ENCODE measurements around the gene SAFB. TPM values are rescaled to one million over a fixed set of nuclear protein-coding genes. Genes with fewer than 3 reads are reported as not detected.
A peak's percentile ranks its signal among the peaks of the same experiment; 100 is the strongest.

SAFB gene
- total RNA-seq, 2 donors from 2014 or later, result 126 to 190 TPM

DNA sequence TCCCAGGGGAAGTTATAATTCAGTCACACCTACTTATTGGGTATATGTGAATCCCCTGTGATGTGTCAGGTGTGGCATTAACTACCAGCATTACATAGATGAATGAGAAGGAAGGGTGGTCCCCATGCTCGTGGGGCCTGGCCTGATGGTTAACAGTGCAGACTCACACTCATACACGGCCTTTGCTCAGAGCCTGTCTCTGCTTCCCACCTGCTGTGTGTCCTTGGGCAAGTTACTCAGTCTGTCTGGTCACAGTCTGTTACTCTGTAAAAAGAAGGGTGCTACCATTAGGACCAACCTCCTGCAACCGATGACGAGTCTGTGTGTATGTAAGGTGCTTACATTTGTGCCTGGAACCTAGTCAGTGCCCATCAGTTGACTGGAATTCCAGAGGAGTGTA lies 23.8 kb downstream of the SAFB start:
- H3K27me3 Mint-ChIP-seq, result no peaks in the 10 kb centered on the region
- no peak overlapping the region for H3K4me3 Mint-ChIP-seq
- no peak for DNase-seq (ENCODE audit: low spot score)
- H3K9me3 Mint-ChIP-seq, result no peaks in the 10 kb centered on the region
- H3K27ac Mint-ChIP-seq, result peak overlapping the region in 1 of 2 donors; percentile 53
- ATAC-seq, result no peak
- peaks cover 51% of the 10 kb centered on the region for H3K36me3 Mint-ChIP-seq
- peaks cover 14 to 30% of the 10 kb centered on the region in 2 donors for H3K4me1 Mint-ChIP-seq (ENCODE audit: low read depth in 2 of 2)

GRCh38 chr19:5648464-5648863 lies 25.6 kb downstream of the SAFB start:
- no peak for DNase-seq (ENCODE audit: low spot score)
- Mint-ChIP-seq H3K9me3 (no peaks in the 10 kb centered on the region), H3K36me3 (peaks cover 45% of the 10 kb centered on the region), H3K27me3 (no peaks in the 10 kb centered on the region), H3K4me3 (no peak overlapping the region), H3K27ac (peak overlapping the region in 1 of 2 donors; percentile 29), H3K4me1 (ENCODE audit: low read depth in 2 of 2) (peaks cover 8 to 26% of the 10 kb centered on the region in 2 donors)
- no peak for ATAC-seq

- no peak for ATAC-seq
- H3K36me3 Mint-ChIP-seq, result peaks cover 33% of the 10 kb centered on the region
These were observed 28.5 kb downstream of the SAFB start for GRCh38 chr19:5651361-5651760.

GRCh38 chr19:5652261-5652660 lies 29.4 kb downstream of the SAFB start:
- peaks cover 24% of the 10 kb centered on the region for H3K36me3 Mint-ChIP-seq
- no peak overlapping the region for H3K27ac Mint-ChIP-seq
- ATAC-seq (no peak), DNase-seq (ENCODE audit: low spot score) (no peak)
- H3K4me3 Mint-ChIP-seq, result no peak overlapping the region
- H3K9me3 Mint-ChIP-seq, result no peaks in the 10 kb centered on the region
- no peaks in the 10 kb centered on the region for H3K27me3 Mint-ChIP-seq
- H3K4me1 Mint-ChIP-seq (ENCODE audit: low read depth in 2 of 2), result peaks cover 0 to 3% of the 10 kb centered on the region in 2 donors

More at GRCh38 chr19:5651361-5651760, 28.5 kb downstream of the SAFB start:
- Mint-ChIP-seq H3K9me3 (no peaks in the 10 kb centered on the region), H3K27me3 (no peaks in the 10 kb centered on the region), H3K27ac (no peak overlapping the region), H3K4me1 (ENCODE audit: low read depth in 2 of 2) (peaks cover 0 to 12% of the 10 kb centered on the region in 2 donors), H3K4me3 (no peak overlapping the region)
- no peak for DNase-seq (ENCODE audit: low spot score)

DNA sequence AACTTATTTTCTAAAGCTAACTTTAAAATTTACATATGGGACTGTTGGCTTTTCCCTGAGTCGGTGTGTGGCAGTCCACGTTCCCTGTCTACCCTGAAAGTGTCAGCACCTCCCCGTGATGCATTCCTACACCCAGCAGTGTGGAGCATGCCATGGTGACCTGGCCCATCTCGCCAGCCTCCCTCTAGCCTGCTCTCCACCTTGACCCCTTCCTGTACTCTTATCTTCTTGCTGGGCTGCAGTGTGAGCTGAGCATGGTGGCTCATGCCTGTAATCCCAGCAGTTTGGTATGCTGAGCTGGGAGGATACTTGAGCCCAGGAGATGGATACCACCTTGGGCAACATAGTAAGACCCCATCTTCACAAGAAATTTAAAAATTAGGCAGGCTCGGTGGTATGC lies 32.0 kb downstream of the SAFB start:
- H3K4me3 Mint-ChIP-seq, result no peak overlapping the region
- H3K27ac Mint-ChIP-seq, result no peak overlapping the region
- H3K4me1 Mint-ChIP-seq (ENCODE audit: low read depth in 2 of 2), result no peaks in the 10 kb centered on the region
- no peaks in the 10 kb centered on the region for H3K9me3 Mint-ChIP-seq
- DNase-seq (ENCODE audit: low spot score) (no peak), ATAC-seq (no peak)
- peaks cover 18% of the 10 kb centered on the region for H3K36me3 Mint-ChIP-seq
- H3K27me3 Mint-ChIP-seq, result no peaks in the 10 kb centered on the region

DNA sequence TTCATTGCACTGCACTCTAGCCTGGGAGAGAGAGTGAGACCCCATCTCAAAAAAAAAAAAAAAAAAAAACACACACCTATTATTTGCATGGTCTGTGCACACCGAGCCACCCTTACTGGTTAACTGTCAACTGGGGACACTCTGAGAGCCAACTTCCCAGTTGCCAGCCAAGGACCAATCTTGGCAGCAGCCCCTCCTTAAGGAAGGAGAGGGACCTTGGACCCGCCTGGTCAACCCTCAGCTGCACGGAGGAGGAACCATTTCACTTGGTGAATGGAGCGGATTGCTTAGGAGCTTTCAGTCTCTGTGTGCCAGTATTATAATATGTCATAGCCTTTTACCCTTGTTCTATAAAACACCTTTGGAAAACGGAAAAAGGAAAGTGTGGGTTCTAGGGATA lies 32.5 kb downstream of the SAFB start:
- DNase-seq (ENCODE audit: low spot score) (no peak), ATAC-seq (no peak)
- no peak overlapping the region for H3K27ac Mint-ChIP-seq
- no peak overlapping the region for H3K4me3 Mint-ChIP-seq
- H3K9me3 Mint-ChIP-seq, result no peaks in the 10 kb centered on the region
- H3K36me3 Mint-ChIP-seq, result peaks cover 15% of the 10 kb centered on the region
- H3K4me1 Mint-ChIP-seq (ENCODE audit: low read depth in 2 of 2), result no peaks in the 10 kb centered on the region
- no peaks in the 10 kb centered on the region for H3K27me3 Mint-ChIP-seq

GRCh38 chr19:5661483-5661882 lies 38.6 kb downstream of the SAFB start:
- no peak overlapping the region for H3K27ac Mint-ChIP-seq
- H3K36me3 Mint-ChIP-seq, result peaks cover 10% of the 10 kb centered on the region

DNA sequence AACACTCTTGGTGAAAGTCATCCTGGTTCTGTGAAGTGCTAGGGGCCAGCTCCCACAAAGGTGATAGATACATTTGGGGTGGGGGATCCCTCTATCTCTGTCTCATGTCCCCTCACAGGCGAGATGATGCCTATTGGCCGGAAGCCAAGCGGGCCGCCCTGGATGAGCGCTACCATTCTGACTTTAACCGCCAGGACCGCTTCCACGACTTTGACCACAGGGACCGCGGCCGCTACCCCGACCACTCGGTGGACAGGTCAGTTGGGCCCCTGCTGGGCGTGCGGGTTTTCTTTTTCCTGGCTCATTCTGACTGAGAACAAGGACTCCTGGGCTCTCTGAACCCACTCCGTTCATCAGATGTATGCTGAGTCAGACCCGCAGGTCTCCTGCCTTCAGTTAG lies 41.0 kb downstream of the SAFB start:
- peaks cover 5% of the 10 kb centered on the region for H3K36me3 Mint-ChIP-seq

More at GRCh38 chr19:5661483-5661882, 38.6 kb downstream of the SAFB start:
- no peak overlapping the region for H3K4me3 Mint-ChIP-seq
- no peak for DNase-seq (ENCODE audit: low spot score)
- H3K9me3 Mint-ChIP-seq, result no peaks in the 10 kb centered on the region
- H3K4me1 Mint-ChIP-seq (ENCODE audit: low read depth in 2 of 2), result peaks cover 0 to 6% of the 10 kb centered on the region in 2 donors
- H3K27me3 Mint-ChIP-seq, result no peaks in the 10 kb centered on the region
- ATAC-seq, result peak in 1 of 2 donors; percentile 49

GRCh38 chr19:5664515-5664914 lies 41.6 kb downstream of the SAFB start:
- ATAC-seq, result no peak
- H3K27me3 Mint-ChIP-seq, result no peaks in the 10 kb centered on the region
- H3K9me3 Mint-ChIP-seq, result no peaks in the 10 kb centered on the region
- peak; percentile 6 for DNase-seq (ENCODE audit: low spot score)
- H3K27ac Mint-ChIP-seq, result no peak overlapping the region
- peaks cover 5% of the 10 kb centered on the region for H3K36me3 Mint-ChIP-seq
- H3K4me3 Mint-ChIP-seq, result no peak overlapping the region
- peaks cover 0 to 6% of the 10 kb centered on the region in 2 donors for H3K4me1 Mint-ChIP-seq (ENCODE audit: low read depth in 2 of 2)

More for the DNA sequence above, 41.0 kb downstream of the SAFB start:
- H3K27ac Mint-ChIP-seq, result no peak overlapping the region
- peaks cover 0 to 6% of the 10 kb centered on the region in 2 donors for H3K4me1 Mint-ChIP-seq (ENCODE audit: low read depth in 2 of 2)
- no peaks in the 10 kb centered on the region for H3K27me3 Mint-ChIP-seq
- H3K4me3 Mint-ChIP-seq, result no peak overlapping the region
- DNase-seq (ENCODE audit: low spot score), result peak; percentile 51
- no peaks in the 10 kb centered on the region for H3K9me3 Mint-ChIP-seq
- ATAC-seq, result no peak

DNA sequence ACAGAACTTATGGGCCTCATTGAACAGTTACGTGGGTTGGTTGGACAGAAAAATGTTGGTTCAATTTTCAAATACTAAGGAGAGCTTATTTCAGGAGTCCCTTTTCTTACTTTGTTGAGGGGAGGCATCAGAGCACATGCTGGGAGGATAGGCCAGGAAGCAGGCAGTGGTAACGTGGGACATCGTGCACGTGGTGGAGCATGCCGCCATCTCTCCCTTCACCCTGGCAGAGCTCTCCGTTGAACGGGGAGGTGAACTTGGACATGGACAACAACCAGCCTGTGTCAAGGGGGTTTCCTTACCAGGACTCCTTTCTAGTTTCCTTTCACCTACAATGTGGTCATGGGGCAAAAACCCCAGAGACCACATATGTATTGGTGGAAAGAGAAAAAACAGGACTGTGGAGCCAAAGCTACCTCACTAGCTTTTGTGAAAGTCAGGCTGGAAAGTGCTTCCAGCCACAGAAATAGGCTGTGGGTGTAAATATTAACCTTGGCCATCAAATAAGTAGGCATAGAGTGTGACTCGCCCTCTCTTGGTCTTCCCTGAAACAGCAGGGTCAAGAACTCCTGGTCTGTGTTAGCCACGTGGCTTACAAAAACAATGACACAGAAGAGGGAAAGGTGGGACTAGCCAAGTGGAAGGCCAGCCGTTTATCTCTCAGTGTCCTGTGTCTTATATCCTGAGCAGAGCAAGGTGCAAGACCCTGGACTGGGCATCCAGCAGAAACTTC lies 43.1 kb downstream of the SAFB start:
- no peak for DNase-seq (ENCODE audit: low spot score)

DNA sequence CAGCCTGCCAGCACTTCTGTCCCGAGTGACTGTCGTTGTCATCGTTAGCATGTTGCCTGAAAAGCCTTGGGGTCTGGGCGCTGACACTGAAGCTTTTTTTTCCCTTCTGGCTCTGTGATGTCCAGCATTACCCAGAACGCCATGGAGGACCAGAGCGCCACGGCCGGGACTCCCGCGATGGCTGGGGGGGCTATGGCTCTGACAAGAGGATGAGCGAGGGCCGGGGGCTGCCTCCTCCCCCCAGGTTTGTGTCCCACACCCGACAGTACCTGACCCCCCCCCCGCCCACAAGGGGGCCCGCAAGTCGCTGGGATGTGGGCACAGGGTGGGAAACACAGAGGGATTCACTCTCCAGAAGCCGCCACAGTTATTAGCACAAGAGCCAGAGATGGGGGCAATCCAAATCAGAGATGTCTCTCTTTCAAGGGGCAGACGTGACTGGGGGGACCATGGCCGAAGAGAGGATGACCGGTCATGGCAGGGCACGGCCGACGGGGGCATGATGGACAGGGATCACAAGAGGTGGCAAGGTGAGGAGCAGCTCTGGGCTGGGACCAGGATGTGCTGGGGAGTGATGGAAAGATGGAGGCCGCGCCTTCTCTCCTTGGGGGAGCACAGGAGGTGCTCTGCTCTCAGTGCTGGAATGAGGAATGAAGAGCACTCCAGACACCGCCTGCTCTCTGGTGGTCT lies 44.2 kb downstream of the SAFB start:
- Mint-ChIP-seq H3K36me3 (peaks cover 5% of the 10 kb centered on the region), H3K9me3 (no peaks in the 10 kb centered on the region), H3K27ac (no peak overlapping the region), H3K4me1 (ENCODE audit: low read depth in 2 of 2) (peaks cover 0 to 6% of the 10 kb centered on the region in 2 donors), H3K4me3 (no peak overlapping the region), H3K27me3 (no peaks in the 10 kb centered on the region)
- no peak for DNase-seq (ENCODE audit: low spot score)
- ATAC-seq, result no peak

More for the DNA sequence above, 43.1 kb downstream of the SAFB start:
- H3K27ac Mint-ChIP-seq, result peak overlapping the region in 1 of 2 donors; percentile 43
- H3K4me3 Mint-ChIP-seq, result no peak overlapping the region
- H3K36me3 Mint-ChIP-seq, result peaks cover 5% of the 10 kb centered on the region
- H3K9me3 Mint-ChIP-seq, result no peaks in the 10 kb centered on the region
- H3K4me1 Mint-ChIP-seq (ENCODE audit: low read depth in 2 of 2), result peaks cover 0 to 6% of the 10 kb centered on the region in 2 donors
- no peaks in the 10 kb centered on the region for H3K27me3 Mint-ChIP-seq
- ATAC-seq, result no peak

GRCh38 chr19:5667751-5668271 lies 44.9 kb downstream of the SAFB start:
- no peak for DNase-seq (ENCODE audit: low spot score)
- H3K27me3 Mint-ChIP-seq, result no peaks in the 10 kb centered on the region
- ATAC-seq, result no peak
- H3K27ac Mint-ChIP-seq, result no peak overlapping the region
- peaks cover 0 to 6% of the 10 kb centered on the region in 2 donors for H3K4me1 Mint-ChIP-seq (ENCODE audit: low read depth in 2 of 2)
- H3K9me3 Mint-ChIP-seq, result no peaks in the 10 kb centered on the region
- H3K4me3 Mint-ChIP-seq, result no peak overlapping the region
- H3K36me3 Mint-ChIP-seq, result peaks cover 5% of the 10 kb centered on the region

- H3K9me3 Mint-ChIP-seq, result no peaks in the 10 kb centered on the region
- H3K36me3 Mint-ChIP-seq, result peaks cover 5% of the 10 kb centered on the region
- peaks cover 0 to 6% of the 10 kb centered on the region in 2 donors for H3K4me1 Mint-ChIP-seq (ENCODE audit: low read depth in 2 of 2)
- H3K27ac Mint-ChIP-seq, result no peak overlapping the region
- H3K27me3 Mint-ChIP-seq, result no peaks in the 10 kb centered on the region
- no peak overlapping the region for H3K4me3 Mint-ChIP-seq
- ATAC-seq (no peak), DNase-seq (ENCODE audit: low spot score) (no peak)
These were observed 46.3 kb downstream of the SAFB start for GRCh38 chr19:5669212-5669611.

DNA sequence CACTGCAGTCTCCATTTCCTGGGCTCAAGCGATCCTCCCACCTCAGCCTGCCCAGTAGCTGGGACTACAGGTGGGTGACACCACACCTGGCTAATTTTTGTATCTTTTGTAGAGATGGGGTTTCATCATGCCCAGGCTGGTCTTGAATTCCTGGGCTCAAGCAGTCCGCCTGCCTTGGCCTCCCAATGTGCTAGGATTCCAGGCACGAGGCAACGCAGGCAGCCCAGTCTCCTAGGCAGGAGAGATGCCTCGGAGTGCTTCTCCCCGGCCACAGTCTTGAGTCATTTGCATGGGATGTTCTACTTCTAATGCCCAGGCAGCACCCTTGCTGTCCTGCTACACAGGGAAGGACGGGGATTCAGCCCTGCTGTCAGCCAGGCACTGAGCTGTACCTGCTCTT lies 48.7 kb downstream of the SAFB start:
- Mint-ChIP-seq H3K4me1 (ENCODE audit: low read depth in 2 of 2) (peaks cover 0 to 3% of the 10 kb centered on the region in 2 donors), H3K4me3 (no peak overlapping the region), H3K9me3 (no peaks in the 10 kb centered on the region), H3K27ac (no peak overlapping the region), H3K36me3 (no peaks in the 10 kb centered on the region), H3K27me3 (no peaks in the 10 kb centered on the region)
- ATAC-seq, result no peak
- no peak for DNase-seq (ENCODE audit: low spot score)
